Measurements from ENCODE around the gene TFDP1. TPM values are rescaled to one million over a fixed set of nuclear protein-coding genes. Genes with fewer than 3 reads are reported as not detected.

TFDP1 gene
- total RNA-seq, 4 donors from 2014 or later, result 24.3 to 164 (median 49.1) TPM

GRCh38 chr13:113627136-113627535, 42.6 kb downstream of the TFDP1 start:
- Histone ChIP-seq H3K9me3 (no peaks in the 10 kb centered on the region), H3K4me1 (no peaks in the 10 kb centered on the region), H3K36me3 (peaks cover 0 to 12% (median 0%) of the 10 kb centered on the region in 4 donors), H3K4me3 (no peak overlapping the region), H3K27ac (no peak overlapping the region), H3K27me3 (no peaks in the 10 kb centered on the region)
- WGBS, 2 donors (ENCODE audit: low coverage in 1 of 2), result 91% methylated on average over 14 of the region's 16 CpGs; no CpG with 5 or more reads in 1 of the 2 donors
- intact Hi-C loops (cut with DNase I; ENCODE audit: low total_unique reads), result no loop called here
- in situ Hi-C loops (cut with MboI; ENCODE audit: low pct_ligation_motif_present in 1 of 4, low pct_unique_long_range_greater_than_20kb in 1 of 4, low sequenced_read_pairs in 3 of 4), result no loop called here
- TF ChIP-seq POLR2A (IDR thresholded peaks at IDR 0.05), result no peak
- TF ChIP-seq, protein P1, sequence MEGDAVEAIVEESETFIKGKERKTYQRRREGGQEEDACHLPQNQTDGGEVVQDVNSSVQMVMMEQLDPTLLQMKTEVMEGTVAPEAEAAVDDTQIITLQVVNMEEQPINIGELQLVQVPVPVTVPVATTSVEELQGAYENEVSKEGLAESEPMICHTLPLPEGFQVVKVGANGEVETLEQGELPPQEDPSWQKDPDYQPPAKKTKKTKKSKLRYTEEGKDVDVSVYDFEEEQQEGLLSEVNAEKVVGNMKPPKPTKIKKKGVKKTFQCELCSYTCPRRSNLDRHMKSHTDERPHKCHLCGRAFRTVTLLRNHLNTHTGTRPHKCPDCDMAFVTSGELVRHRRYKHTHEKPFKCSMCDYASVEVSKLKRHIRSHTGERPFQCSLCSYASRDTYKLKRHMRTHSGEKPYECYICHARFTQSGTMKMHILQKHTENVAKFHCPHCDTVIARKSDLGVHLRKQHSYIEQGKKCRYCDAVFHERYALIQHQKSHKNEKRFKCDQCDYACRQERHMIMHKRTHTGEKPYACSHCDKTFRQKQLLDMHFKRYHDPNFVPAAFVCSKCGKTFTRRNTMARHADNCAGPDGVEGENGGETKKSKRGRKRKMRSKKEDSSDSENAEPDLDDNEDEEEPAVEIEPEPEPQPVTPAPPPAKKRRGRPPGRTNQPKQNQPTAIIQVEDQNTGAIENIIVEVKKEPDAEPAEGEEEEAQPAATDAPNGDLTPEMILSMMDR (IDR thresholded peaks at IDR 0.05), result no peak
- TF ChIP-seq POLR2AphosphoS5 (IDR thresholded peaks at IDR 0.05), result no peak
- TF ChIP-seq EP300 (IDR thresholded peaks at IDR 0.05; ENCODE audit: low read depth), result no peak
- DNase-seq, result no peak

DNA sequence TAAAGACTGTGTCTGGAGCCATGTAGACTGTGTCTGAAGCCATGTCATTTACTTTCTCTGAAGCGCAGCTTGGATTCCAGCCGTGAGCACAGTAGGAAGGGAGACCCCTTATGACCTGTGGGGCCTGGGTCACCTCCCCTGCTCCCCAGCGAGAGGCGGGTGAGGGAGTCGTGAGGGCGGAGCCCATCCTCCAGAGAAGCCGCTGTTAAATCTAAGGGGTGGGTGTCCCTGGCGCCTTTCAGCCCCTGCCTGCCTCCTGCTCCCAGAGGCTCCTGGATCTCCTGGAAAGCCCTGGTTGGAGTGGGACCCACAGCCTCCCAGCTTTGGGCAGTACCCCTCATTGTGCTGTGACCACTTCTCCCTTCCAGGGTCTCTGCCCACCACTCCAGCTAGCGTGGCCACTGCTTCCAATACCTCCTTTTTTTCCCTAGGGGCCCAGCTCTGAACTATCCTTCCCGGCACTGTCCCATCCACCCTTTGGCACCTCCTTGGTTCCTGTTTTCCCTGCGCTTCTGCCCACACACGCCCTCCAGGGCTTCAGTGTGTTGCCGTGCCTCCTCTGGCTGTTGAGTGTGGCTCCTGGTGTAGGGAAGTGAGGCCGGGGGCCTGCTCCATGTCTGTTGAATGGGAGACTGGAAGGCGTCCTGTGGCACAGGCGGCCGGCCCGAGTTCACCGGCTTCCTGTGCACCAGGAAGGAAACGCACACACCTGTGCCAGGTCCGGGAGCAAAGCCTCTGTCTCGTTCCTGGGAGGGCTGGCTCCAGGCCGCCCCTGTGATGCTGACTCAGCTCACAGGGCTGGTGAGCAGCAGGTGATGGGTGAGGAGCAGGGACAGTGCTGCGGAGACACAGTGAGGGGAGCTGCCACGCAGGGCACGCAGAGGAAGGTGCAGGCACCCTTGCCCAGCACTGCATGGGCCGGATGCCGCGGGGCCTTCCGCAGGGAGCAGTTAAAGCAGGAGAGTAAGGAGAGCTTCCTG, 44.0 kb downstream of the TFDP1 start:
- no peaks in the 10 kb centered on the region for H3K4me1 ChIP-seq
- H3K27ac ChIP-seq, result no peak overlapping the region
- intact Hi-C loops (cut with DNase I; ENCODE audit: low total_unique reads), result no loop called here
- no peak overlapping the region for H3K4me3 ChIP-seq
- DNase-seq, result no peak
- peaks cover 0 to 12% (median 1%) of the 10 kb centered on the region in 4 donors for H3K36me3 ChIP-seq
- H3K27me3 ChIP-seq, result no peaks in the 10 kb centered on the region
- in situ Hi-C loops (cut with MboI; ENCODE audit: low pct_ligation_motif_present in 1 of 4, low pct_unique_long_range_greater_than_20kb in 1 of 4, low sequenced_read_pairs in 3 of 4), result no loop called here
- TF ChIP-seq POLR2AphosphoS5 (IDR thresholded peaks at IDR 0.05), result no peak
- TF ChIP-seq, protein P1 (IDR thresholded peaks at IDR 0.05), result no peak
- no peak for TF ChIP-seq EP300 (IDR thresholded peaks at IDR 0.05; ENCODE audit: low read depth)
- no peak for TF ChIP-seq POLR2A (IDR thresholded peaks at IDR 0.05)
- 80 to 94% methylated on average over 7 to 30 of the region's 30 CpGs for WGBS, 2 donors (ENCODE audit: low coverage in 1 of 2)
- no peaks in the 10 kb centered on the region for H3K9me3 ChIP-seq

GRCh38 chr13:113629866-113630265, 45.3 kb downstream of the TFDP1 start:
- Histone ChIP-seq H3K4me3 (no peak overlapping the region), H3K9me3 (no peaks in the 10 kb centered on the region), H3K4me1 (no peaks in the 10 kb centered on the region), H3K36me3 (peaks cover 0 to 13% (median 4%) of the 10 kb centered on the region in 4 donors), H3K27ac (no peak overlapping the region), H3K27me3 (no peaks in the 10 kb centered on the region)
- WGBS, 2 donors (ENCODE audit: low coverage in 1 of 2), result 83 to 95% methylated on average over 1 to 17 of the region's 17 CpGs
- intact Hi-C loops (cut with DNase I; ENCODE audit: low total_unique reads), result no loop called here
- DNase-seq, result no peak
- no peak for TF ChIP-seq EP300 (IDR thresholded peaks at IDR 0.05; ENCODE audit: low read depth)
- TF ChIP-seq POLR2AphosphoS5 (IDR thresholded peaks at IDR 0.05), result no peak
- no peak for TF ChIP-seq POLR2A (IDR thresholded peaks at IDR 0.05)
- TF ChIP-seq, protein P1 (IDR thresholded peaks at IDR 0.05), result no peak
- in situ Hi-C loops (cut with MboI; ENCODE audit: low pct_ligation_motif_present in 1 of 4, low pct_unique_long_range_greater_than_20kb in 1 of 4, low sequenced_read_pairs in 3 of 4), result no loop called here

GRCh38 chr13:113630296-113630695, 45.7 kb downstream of the TFDP1 start:
- Histone ChIP-seq H3K9me3 (no peaks in the 10 kb centered on the region), H3K27me3 (no peaks in the 10 kb centered on the region), H3K4me1 (no peaks in the 10 kb centered on the region), H3K36me3 (peaks cover 0 to 17% (median 5%) of the 10 kb centered on the region in 4 donors), H3K4me3 (no peak overlapping the region), H3K27ac (no peak overlapping the region)
- intact Hi-C loops (cut with DNase I; ENCODE audit: low total_unique reads) (no loop called here), in situ Hi-C loops (cut with MboI; ENCODE audit: low pct_ligation_motif_present in 1 of 4, low pct_unique_long_range_greater_than_20kb in 1 of 4, low sequenced_read_pairs in 3 of 4) (no loop called here)
- TF ChIP-seq POLR2AphosphoS5 (IDR thresholded peaks at IDR 0.05), result no peak
- TF ChIP-seq POLR2A (IDR thresholded peaks at IDR 0.05), result no peak
- TF ChIP-seq, protein P1 (IDR thresholded peaks at IDR 0.05), result no peak
- no peak for TF ChIP-seq EP300 (IDR thresholded peaks at IDR 0.05; ENCODE audit: low read depth)
- DNase-seq, result no peak
- 97% methylated on average over 4 to 11 of the region's 11 CpGs for WGBS, 2 donors (ENCODE audit: low coverage in 1 of 2)

Data from transverse colon (tissue), 4 donors.